ENCODE results near the gene RTCA. TPM values are rescaled to one million over a fixed set of nuclear protein-coding genes. Genes with fewer than 3 reads are reported as not detected.

The RTCA gene
- polyA plus RNA-seq, 2 of the 4 experiments (the other 2 are of a cell fraction): 23.8 to 39.5 TPM

- Histone ChIP-seq H3K4me1 (no peaks in the 10 kb centered on the region), H3K9me3 (no peaks in the 10 kb centered on the region), H3K27ac (no peak overlapping the region), H3K4me3 (no peak overlapping the region), H3K4me2 (no peak overlapping the region)
- ChIA-PET CTCF (interaction anchor here (1.0 kb wide), 1 partner anchor 54 kb away, joined by 3 read pairs; the partner anchor contains the start of gene CDC14A), POLR2A (no interaction called here)
- FAIRE-seq: no peak
- no peak for DNase-seq (ENCODE audit: low read depth in 1 of 2, low spot score in 1 of 2)
- TF ChIP-seq BCL3 (IDR thresholded peaks at IDR 0.05): no peak
- TF ChIP-seq JUN (IDR thresholded peaks at IDR 0.05): no peak
- no peak for TF ChIP-seq REST (IDR thresholded peaks at IDR 0.05)
- TF ChIP-seq RARB (CRISPR knock-in tag; IDR thresholded peaks at IDR 0.05): no peak
- no peak for TF ChIP-seq CTCF (IDR thresholded peaks at IDR 0.05)
- TF ChIP-seq, protein P1, sequence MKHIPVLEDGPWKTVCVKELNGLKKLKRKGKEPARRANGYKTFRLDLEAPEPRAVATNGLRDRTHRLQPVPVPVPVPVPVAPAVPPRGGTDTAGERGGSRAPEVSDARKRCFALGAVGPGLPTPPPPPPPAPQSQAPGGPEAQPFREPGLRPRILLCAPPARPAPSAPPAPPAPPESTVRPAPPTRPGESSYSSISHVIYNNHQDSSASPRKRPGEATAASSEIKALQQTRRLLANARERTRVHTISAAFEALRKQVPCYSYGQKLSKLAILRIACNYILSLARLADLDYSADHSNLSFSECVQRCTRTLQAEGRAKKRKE (CRISPR knock-in tag; IDR thresholded peaks at IDR 0.05; ENCODE audit: low read depth): no peak
- no peak for TF ChIP-seq ESRRA (IDR thresholded peaks at IDR 0.05; ENCODE audit: borderline replicate concordance, low read length)
- TF ChIP-seq CBX2 (IDR thresholded peaks at IDR 0.05; ENCODE audit: borderline replicate concordance, low read depth): no peak
- TF ChIP-seq, protein P2, sequence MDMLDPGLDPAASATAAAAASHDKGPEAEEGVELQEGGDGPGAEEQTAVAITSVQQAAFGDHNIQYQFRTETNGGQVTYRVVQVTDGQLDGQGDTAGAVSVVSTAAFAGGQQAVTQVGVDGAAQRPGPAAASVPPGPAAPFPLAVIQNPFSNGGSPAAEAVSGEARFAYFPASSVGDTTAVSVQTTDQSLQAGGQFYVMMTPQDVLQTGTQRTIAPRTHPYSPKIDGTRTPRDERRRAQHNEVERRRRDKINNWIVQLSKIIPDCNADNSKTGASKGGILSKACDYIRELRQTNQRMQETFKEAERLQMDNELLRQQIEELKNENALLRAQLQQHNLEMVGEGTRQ (IDR thresholded peaks at IDR 0.05): no peak
- TF ChIP-seq FOSB (CRISPR knock-in tag; IDR thresholded peaks at IDR 0.05): no peak
- no peak for TF ChIP-seq BHLHE40 (IDR thresholded peaks at IDR 0.05; ENCODE audit: low read depth, low read length)
- TF ChIP-seq, protein P3, sequence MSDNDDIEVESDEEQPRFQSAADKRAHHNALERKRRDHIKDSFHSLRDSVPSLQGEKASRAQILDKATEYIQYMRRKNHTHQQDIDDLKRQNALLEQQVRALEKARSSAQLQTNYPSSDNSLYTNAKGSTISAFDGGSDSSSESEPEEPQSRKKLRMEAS (IDR thresholded peaks at IDR 0.05): no peak
- ATAC-seq: no peak
- WGBS (ENCODE audit: missing lambda C conversion rate): 95% methylated on average over 4 of the region's 4 CpGs
These were observed 32.5 kb downstream of the RTCA start for GRCh38 chr1:100298512-100298911.

DNA sequence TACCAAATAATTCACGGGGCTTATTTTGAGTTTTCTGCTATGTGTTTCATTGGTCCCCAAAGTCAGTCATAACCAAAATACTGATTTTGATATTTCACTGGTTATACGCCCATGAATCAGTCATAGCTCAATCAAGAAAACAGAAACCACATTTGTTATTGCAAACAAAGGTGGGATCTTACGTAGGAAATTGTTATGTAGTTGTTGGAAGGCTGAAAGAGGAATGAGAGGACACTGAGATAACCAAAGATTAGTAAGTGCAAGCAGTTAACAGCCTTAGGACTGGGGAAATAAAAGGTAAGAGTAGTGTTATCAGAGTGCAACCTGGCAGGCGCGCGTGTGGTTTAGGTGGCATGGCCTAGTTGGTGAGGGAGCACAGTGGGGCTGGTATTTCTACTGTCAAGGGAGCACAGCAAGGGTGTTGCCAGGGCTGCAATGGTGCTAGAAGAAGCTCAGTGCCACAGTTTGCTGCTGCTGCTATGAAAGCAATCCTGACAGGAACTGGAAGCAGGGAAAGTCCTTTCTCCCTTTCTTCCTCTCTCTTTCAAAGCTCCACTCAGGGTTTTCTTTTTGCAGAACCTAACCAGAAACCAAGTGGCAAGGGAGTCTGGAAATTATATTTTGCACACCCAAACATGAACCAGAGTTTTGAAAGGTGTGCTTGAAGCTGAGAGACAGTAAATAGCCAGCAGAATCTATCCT, 33.7 kb downstream of the RTCA start:
- ATAC-seq: 0 out of 6 replicates have a peak, but pooled peaks of 1 of the 2 experiments have one; percentile 30
- POLR2A ChIA-PET: no interaction called here
- no peak for FAIRE-seq
- Histone ChIP-seq H3K4me3 (no peak overlapping the region), H3K27ac (no peak overlapping the region), H3K9me3 (no peaks in the 10 kb centered on the region), H3K4me1 (no peaks in the 10 kb centered on the region), H3K4me2 (no peak overlapping the region)
- TF ChIP-seq EHMT2 (IDR thresholded peaks at IDR 0.05; ENCODE audit: low read depth) (no peak), CEBPB (IDR thresholded peaks at IDR 0.05) (no peak), HOXB5 (CRISPR knock-in tag; IDR thresholded peaks at IDR 0.05) (no peak), NR3C1 (IDR thresholded peaks at IDR 0.05) (no peak), HOXA7 (CRISPR knock-in tag; IDR thresholded peaks at IDR 0.05) (no peak), ZNF302 (CRISPR knock-in tag; IDR thresholded peaks at IDR 0.05) (no peak), CBX8 (IDR thresholded peaks at IDR 0.05) (no peak), MAZ (IDR thresholded peaks at IDR 0.05; ENCODE audit: borderline replicate concordance, low read depth, low read length) (no peak), FOSL2 (IDR thresholded peaks at IDR 0.05) (no peak), FOSL2 (CRISPR knock-in tag; IDR thresholded peaks at IDR 0.05) (no peak), RFX5 (IDR thresholded peaks at IDR 0.05) (no peak), RARB (CRISPR knock-in tag; IDR thresholded peaks at IDR 0.05) (no peak), EP300 (IDR thresholded peaks at IDR 0.05) (no peak)
- no peak for DNase-seq (ENCODE audit: low read depth in 1 of 2, low spot score in 1 of 2)
- WGBS (ENCODE audit: missing lambda C conversion rate): 88% methylated on average over 6 of the region's 6 CpGs
- CTCF ChIA-PET: no interaction called here

Data from A549 (cell line).